Measurements from ENCODE around the gene SERPINE1. TPM values are rescaled to one million over a fixed set of nuclear protein-coding genes. Genes with fewer than 3 reads are reported as not detected.
"Not testable (repeated sequence)": the region's sequence is repeated elsewhere in the genome, so short reads cannot be mapped to it uniquely, and the experiment has no call there.

SERPINE1 gene
- total RNA-seq, 1 donor from 2014 or later: 0.27 TPM

GRCh38 chr7:101121991-101122932, 4.6 kb upstream of the SERPINE1 start:
- intact Hi-C loops (cut with micrococcal nuclease): no loop called here

- intact Hi-C loops (cut with micrococcal nuclease): no loop called here
Measured at GRCh38 chr7:101122933-101123702, 3.8 kb upstream of the SERPINE1 start.

GRCh38 chr7:101123703-101124068, 3.2 kb upstream of the SERPINE1 start:
- intact Hi-C loops (cut with micrococcal nuclease): no loop called here

GRCh38 chr7:101124376-101125056, 2.4 kb upstream of the SERPINE1 start:
- intact Hi-C loops (cut with micrococcal nuclease): no loop called here

GRCh38 chr7:101125989-101126650, 784 bp upstream of the SERPINE1 start:
- intact Hi-C loops (cut with micrococcal nuclease): no loop called here

- intact Hi-C loops (cut with micrococcal nuclease): no loop called here
Measured at GRCh38 chr7:101127460-101128039, 646 bp downstream of the SERPINE1 start.

- intact Hi-C loops (cut with micrococcal nuclease): no loop called here
Measured at GRCh38 chr7:101128040-101128834, 1.3 kb downstream of the SERPINE1 start.

- intact Hi-C loops (cut with micrococcal nuclease): no loop called here
Measured at GRCh38 chr7:101129603-101130117, 2.8 kb downstream of the SERPINE1 start.

GRCh38 chr7:101132626-101133600, 6.0 kb downstream of the SERPINE1 start:
- intact Hi-C loops (cut with micrococcal nuclease): not testable (repeated sequence)

GRCh38 chr7:101133621-101134398, 6.9 kb downstream of the SERPINE1 start:
- intact Hi-C loops (cut with micrococcal nuclease): no loop called here

- intact Hi-C loops (cut with micrococcal nuclease): no loop called here
Measured at GRCh38 chr7:101134399-101134980, 7.6 kb downstream of the SERPINE1 start.

GRCh38 chr7:101137651-101138212, 10.8 kb downstream of the SERPINE1 start:
- intact Hi-C loops (cut with micrococcal nuclease): loop anchor here (1.0 kb wide), 1 partner anchor 17 kb away; the partner anchor contains the start of gene AP1S1

- intact Hi-C loops (cut with micrococcal nuclease): loop anchor here (1.0 kb wide), 1 partner anchor 16 kb away; the partner anchor contains the start of gene AP1S1
Measured at GRCh38 chr7:101138213-101138870, 11.4 kb downstream of the SERPINE1 start.

GRCh38 chr7:101140339-101140699, 13.4 kb downstream of the SERPINE1 start:
- intact Hi-C loops (cut with micrococcal nuclease): no loop called here

- intact Hi-C loops (cut with micrococcal nuclease): no loop called here
Measured at GRCh38 chr7:101140746-101141382, 14.0 kb downstream of the SERPINE1 start.

Data from T-helper 2 cell treated with Interferon-gamma antibody and Interleukin-4, amounts not matched to agents 100 ng/mL and 5 ng/mL, for 36 hours (primary cell).